NB4 (cell line): Measurements from ENCODE around the gene H6PD.

Experiments
- DNase-seq: peaks from one replicate; pipeline ENCODE4 v3.0.0; 2010; ENCODE audit warnings: low read depth
- H3K4me3 ChIP-seq: one replicate; pipeline ENCODE4 v1.5.1; 2011; ENCODE audit warnings: mild to moderate bottlenecking, low read depth, low read length, moderate library complexity
- MYC ChIP-seq: IDR thresholded peaks from 2 replicates; pipeline ENCODE4 v1.6.1; 2011; ENCODE audit warnings: low read depth, low read length
- POLR2A ChIP-seq: IDR thresholded peaks from 2 replicates; pipeline ENCODE4 v1.6.1; 2011; ENCODE audit warnings: mild to moderate bottlenecking; ENCODE audit not compliant: insufficient read length; ENCODE audit errors: extremely low read depth
- TF ChIP-seq, protein P1 (sequence below): IDR thresholded peaks from 2 replicates; pipeline ENCODE4 v1.6.1; 2011; ENCODE audit warnings: low read depth, low read length
- TF ChIP-seq, protein P2 (sequence below): IDR thresholded peaks from one replicate; pipeline ENCODE4 v1.5.1; 2012; ENCODE audit warnings: low read depth, low read length

H6PD gene

DNA sequence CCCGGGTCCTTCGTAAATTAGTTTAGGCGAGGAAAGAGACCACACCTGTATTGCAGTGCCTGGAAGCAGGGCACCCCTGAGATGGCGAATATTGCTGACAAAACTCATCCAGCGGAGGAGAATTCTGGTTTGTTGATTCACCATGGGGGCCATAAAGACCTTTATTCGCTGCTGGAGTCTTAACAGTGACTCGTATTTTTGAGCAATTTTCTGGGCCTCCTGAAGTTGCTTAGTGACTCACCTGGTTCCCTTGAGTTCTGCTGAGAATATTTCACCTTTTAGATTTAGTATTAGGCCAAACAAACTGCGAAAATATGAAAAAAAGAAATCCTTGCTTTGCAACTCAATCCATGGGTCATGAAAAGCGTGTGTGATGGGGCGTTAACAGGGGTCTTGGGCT lies 20.6 kb upstream of the H6PD start:
- TF ChIP-seq POLR2A (no peak), MYC (no peak)
- TF ChIP-seq, protein P1, sequence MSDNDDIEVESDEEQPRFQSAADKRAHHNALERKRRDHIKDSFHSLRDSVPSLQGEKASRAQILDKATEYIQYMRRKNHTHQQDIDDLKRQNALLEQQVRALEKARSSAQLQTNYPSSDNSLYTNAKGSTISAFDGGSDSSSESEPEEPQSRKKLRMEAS = no peak
- TF ChIP-seq, protein P2, sequence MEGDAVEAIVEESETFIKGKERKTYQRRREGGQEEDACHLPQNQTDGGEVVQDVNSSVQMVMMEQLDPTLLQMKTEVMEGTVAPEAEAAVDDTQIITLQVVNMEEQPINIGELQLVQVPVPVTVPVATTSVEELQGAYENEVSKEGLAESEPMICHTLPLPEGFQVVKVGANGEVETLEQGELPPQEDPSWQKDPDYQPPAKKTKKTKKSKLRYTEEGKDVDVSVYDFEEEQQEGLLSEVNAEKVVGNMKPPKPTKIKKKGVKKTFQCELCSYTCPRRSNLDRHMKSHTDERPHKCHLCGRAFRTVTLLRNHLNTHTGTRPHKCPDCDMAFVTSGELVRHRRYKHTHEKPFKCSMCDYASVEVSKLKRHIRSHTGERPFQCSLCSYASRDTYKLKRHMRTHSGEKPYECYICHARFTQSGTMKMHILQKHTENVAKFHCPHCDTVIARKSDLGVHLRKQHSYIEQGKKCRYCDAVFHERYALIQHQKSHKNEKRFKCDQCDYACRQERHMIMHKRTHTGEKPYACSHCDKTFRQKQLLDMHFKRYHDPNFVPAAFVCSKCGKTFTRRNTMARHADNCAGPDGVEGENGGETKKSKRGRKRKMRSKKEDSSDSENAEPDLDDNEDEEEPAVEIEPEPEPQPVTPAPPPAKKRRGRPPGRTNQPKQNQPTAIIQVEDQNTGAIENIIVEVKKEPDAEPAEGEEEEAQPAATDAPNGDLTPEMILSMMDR = no peak
- no peak for DNase-seq
- no peak overlapping the region for H3K4me3 ChIP-seq

DNA sequence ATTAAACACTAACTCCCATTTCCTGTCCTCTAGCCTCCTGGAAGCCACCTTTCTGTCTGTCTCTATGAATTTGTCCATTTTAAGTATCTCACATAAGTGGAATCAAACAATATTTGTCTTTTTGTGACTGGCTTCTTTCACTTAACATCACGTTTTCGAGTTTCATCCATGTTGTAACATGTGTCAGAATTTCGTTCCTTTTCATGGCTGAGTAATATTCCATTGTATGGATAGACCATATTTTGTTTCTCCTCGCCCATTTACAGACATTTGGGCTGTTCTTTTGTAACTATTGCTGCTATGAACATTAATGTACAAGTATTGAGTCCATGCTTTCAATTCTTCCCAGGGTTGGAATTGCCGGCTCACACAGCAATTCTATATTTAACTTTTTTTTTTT lies 15.7 kb upstream of the H6PD start:
- TF ChIP-seq, protein P2 = no peak
- TF ChIP-seq, protein P1 = no peak
- no peak for TF ChIP-seq MYC
- TF ChIP-seq POLR2A = no peak
- no peak overlapping the region for H3K4me3 ChIP-seq
- DNase-seq = no peak

DNA sequence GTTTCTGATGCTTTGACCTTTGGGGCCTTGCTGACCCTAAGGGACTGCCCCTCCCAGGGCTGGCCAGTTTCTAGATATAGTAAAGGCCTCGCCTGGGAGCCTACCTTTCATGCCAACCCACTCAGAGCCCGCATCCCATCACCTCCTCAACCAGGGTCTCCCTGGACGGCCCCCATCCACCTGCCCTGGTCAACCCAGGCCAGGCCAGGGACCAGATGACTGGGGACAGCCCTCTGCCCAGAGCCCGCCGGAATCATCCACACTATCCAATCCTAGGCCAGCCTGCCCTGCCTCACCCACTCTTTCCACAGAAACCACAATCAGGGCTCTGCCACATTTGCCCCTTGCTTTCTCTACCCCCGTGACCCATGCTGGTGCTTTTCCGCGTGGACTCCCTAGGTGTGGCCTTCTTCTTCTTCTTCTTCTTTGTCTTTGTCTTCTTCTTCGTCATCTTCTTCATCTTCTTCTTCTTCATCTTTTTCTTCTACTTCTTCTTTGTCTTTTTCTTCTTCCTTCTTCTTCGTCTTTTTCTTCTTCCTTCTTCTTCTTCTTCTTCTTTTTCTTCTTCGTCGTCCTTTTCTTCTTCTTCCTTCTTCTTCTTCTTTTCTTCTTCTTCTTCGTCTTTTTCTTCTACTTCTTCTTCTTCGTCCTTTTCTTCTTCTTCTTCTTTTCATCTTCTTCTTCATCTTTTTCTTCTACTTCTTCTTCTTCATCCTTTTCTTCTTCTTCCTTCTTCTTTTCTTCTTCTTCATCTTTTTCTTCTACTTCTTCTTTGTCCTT lies 11.5 kb upstream of the H6PD start:
- DNase-seq = no peak
- no peak overlapping the region for H3K4me3 ChIP-seq
- TF ChIP-seq, protein P2 = no peak
- TF ChIP-seq, protein P1 = no peak
- no peak for TF ChIP-seq MYC
- no peak for TF ChIP-seq POLR2A

DNA sequence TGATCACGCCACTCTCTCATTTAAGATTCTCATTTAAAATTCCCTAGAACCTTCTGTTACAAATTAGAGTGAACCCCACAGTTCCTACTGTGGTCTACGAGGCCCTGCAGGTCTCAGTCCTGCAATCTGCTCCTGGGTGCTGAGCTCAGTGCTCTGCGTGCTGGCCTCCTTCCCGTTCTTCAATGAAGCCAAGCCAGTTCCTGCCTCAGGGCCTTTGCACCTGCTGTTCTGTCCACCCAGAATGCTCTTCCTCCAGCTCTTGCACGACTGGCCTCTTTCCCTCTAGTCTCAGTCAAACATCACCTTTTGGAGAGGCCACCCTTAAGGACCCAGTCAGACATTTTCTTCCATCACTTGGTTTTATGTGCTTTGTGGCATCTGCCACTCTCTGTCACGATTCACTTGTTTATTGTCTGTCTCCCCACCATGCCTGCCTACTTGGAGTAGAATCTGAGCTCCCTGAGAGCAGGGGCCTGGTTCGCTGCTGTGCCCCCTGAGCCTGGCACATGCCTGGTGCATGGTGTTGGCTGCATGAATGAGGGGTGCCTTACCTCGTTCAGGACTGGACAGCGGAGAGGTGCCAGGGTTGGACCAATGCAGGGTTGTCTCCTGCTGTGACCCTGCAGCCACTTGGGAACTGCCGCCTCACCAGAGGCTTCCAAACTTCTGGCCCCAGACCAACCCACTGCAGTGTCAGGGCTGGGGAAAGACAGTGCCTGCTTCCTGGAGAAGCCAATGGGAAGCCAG lies 9.7 kb upstream of the H6PD start:
- DNase-seq = no peak
- no peak overlapping the region for H3K4me3 ChIP-seq
- TF ChIP-seq POLR2A (no peak), MYC (no peak)
- TF ChIP-seq, protein P2 = no peak
- TF ChIP-seq, protein P1 = no peak

DNA sequence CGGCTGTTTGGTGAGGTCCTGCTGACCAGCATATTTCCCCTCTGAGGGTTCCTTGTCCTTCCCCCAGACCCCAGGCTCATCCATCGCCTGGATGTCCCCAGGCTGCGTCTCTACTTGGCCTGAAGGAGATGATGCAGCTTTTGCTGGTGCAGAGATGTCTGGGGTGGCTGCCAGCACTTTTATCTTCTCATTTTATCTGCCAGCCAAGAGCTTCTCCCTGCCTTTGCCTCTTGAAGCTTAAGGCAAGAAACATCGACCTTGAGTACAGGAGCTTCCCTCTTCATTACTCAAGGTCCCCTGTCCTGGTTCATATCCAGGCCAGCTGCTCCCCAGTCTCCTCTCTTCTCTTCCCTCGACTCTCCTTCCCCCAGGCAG lies 9.2 kb upstream of the H6PD start:
- H3K4me3 ChIP-seq = no peak overlapping the region
- TF ChIP-seq MYC = no peak
- TF ChIP-seq, protein P1 = no peak
- no peak for TF ChIP-seq POLR2A
- TF ChIP-seq, protein P2 = no peak
- DNase-seq = no peak
